DND-41 (cell line): Measurements from ENCODE around the gene TBC1D9.

Source experiments
- ATAC-seq: fragments of 200-7000 bp; cut with Tn5 transposase; 3 replicates; pipeline ENCODE4 v1.9.1; 2021; ENCODE audit warnings: low read depth; ENCODE audit not compliant: insufficient read depth
- DNase-seq: peaks from one replicate; pipeline ENCODE4 v3.0.0-alpha.2; 2020
- H2AFZ ChIP-seq: 2 replicates; pipeline ENCODE4 v1.6.0; 2012; ENCODE audit warnings: low read depth, low read length
- H3K27ac ChIP-seq: 2 replicates; pipeline ENCODE4 v1.5.1; 2012; ENCODE audit warnings: low read length, inconsistent platforms
- H3K27me3 ChIP-seq: fragments of 200-600 bp; sonication (generic); 2 replicates; pipeline ENCODE4 v1.6.0; 2012; ENCODE audit warnings: low read length, mild to moderate bottlenecking, inconsistent platforms; ENCODE audit not compliant: insufficient read depth, poor library complexity
- H3K36me3 ChIP-seq: 2 replicates; pipeline ENCODE4 v1.5.1; 2012; ENCODE audit warnings: low read length, inconsistent platforms; ENCODE audit not compliant: insufficient read depth
- H3K4me1 ChIP-seq: 2 replicates; pipeline ENCODE4 v1.5.1; 2012; ENCODE audit warnings: mild to moderate bottlenecking, low read length; ENCODE audit not compliant: insufficient read depth
- H3K4me2 ChIP-seq: 2 replicates; pipeline ENCODE4 v1.6.0; 2012; ENCODE audit warnings: mild to moderate bottlenecking, moderate library complexity, low read length, inconsistent platforms; ENCODE audit not compliant: insufficient read depth
- H3K4me3 ChIP-seq, 2 experiments: fragments of 200-600 bp in 1 of 2; shearing (Covaris generic) in 1 of 2; 2 replicates each; pipeline ENCODE4 v1.5.1; 2012 to 2016; ENCODE audit warnings: inconsistent platforms in 2 of 2, low read length in 2 of 2, mild to moderate bottlenecking in 2 of 2, low read depth in 1 of 2, moderate library complexity in 1 of 2
- H3K79me2 ChIP-seq: 2 replicates; pipeline ENCODE4 v1.6.0; 2012; ENCODE audit warnings: low read length, inconsistent platforms; ENCODE audit not compliant: insufficient read depth
- H3K9ac ChIP-seq: 2 replicates; pipeline ENCODE4 v1.6.0; 2012; ENCODE audit warnings: low read depth, mild to moderate bottlenecking, inconsistent platforms, low read length, moderate library complexity
- H3K9me3 ChIP-seq: 2 replicates; pipeline ENCODE4 v1.5.1; 2012; ENCODE audit warnings: low read length, moderate library complexity, mild to moderate bottlenecking, inconsistent platforms; ENCODE audit not compliant: insufficient read depth, severe bottlenecking
- H4K20me1 ChIP-seq: 2 replicates; pipeline ENCODE4 v1.6.0; 2012; ENCODE audit warnings: low read length; ENCODE audit not compliant: insufficient read depth
- CTCF ChIP-seq: IDR thresholded peaks from 2 replicates; pipeline ENCODE4 v1.5.1; 2012; ENCODE audit warnings: borderline replicate concordance, low read length, moderate library complexity, mild to moderate bottlenecking; ENCODE audit not compliant: poor library complexity, severe bottlenecking; ENCODE audit errors: extremely low read depth
- EZH2 ChIP-seq: IDR thresholded peaks from 3 replicates; pipeline ENCODE4 v1.6.1; 2012; ENCODE audit warnings: borderline replicate concordance, low read depth, mild to moderate bottlenecking, moderate library complexity, low read length, inconsistent platforms; ENCODE audit not compliant: severe bottlenecking

The TBC1D9 gene

GRCh38 chr4:140697709-140698560, 58.2 kb downstream of the TBC1D9 start:
- H3K27me3 ChIP-seq: peaks cover 8% of the 10 kb centered on the region

DNA sequence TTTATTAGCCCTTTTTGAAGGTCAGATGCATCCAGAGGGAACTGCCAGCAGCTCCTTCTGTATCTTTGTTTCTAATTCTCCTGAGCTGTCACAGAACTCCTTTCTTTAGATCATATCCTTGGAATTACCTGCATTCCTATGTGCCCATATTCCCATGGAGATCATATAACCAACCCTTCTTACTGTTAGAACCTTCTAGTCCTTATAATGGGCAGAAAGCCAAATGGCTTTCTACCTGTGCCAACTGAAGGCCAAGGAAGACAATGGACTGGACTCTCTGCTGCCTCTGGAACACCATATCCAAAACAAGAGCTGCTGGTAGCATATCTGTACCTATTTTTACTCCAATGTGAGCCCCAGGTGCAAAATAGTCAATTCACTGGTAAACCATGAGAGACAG, 60.7 kb downstream of the TBC1D9 start:
- Histone ChIP-seq H2AFZ (no peak overlapping the region), H3K4me1 (no peaks in the 10 kb centered on the region)

More at GRCh38 chr4:140697709-140698560, 58.2 kb downstream of the TBC1D9 start:
- Histone ChIP-seq H3K79me2 (no peaks in the 10 kb centered on the region), H3K4me1 (no peaks in the 10 kb centered on the region), H3K36me3 (no peaks in the 10 kb centered on the region), H3K4me2 (no peak overlapping the region), H2AFZ (no peak overlapping the region), H3K4me3 (no peak overlapping the region), H3K27ac (no peak overlapping the region), H4K20me1 (no peaks in the 10 kb centered on the region), H3K9me3 (no peaks in the 10 kb centered on the region), H3K9ac (no peak overlapping the region)
- TF ChIP-seq CTCF: no peak
- no peak for TF ChIP-seq EZH2
- ATAC-seq: no peak
- no peak for DNase-seq

DNA sequence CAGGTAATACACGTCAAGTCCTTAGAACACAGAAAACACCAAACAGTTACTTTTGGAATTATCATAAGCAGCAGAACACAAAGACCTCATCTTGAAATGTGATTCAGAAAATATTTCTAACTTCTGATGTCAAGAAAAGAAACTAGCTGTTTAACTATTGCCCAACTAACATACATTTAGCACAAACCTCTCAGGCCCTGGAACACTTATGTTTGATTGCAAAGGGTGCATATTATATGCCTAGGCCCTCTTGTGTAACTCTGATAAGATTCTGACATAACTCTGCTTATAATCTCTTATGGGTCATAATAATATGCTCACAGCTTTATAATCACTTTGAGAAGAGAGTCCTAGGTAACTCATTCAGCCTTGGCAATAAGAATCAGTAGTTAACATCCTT, 62.6 kb downstream of the TBC1D9 start:
- Histone ChIP-seq H3K36me3 (no peaks in the 10 kb centered on the region), H2AFZ (no peak overlapping the region), H3K27me3 (peaks cover 3% of the 10 kb centered on the region), H4K20me1 (no peaks in the 10 kb centered on the region), H3K4me1 (no peaks in the 10 kb centered on the region), H3K27ac (no peak overlapping the region), H3K9me3 (no peaks in the 10 kb centered on the region), H3K4me2 (no peak overlapping the region), H3K79me2 (no peaks in the 10 kb centered on the region), H3K9ac (no peak overlapping the region), H3K4me3 (no peak overlapping the region)
- DNase-seq (no peak), ATAC-seq (no peak)
- TF ChIP-seq EZH2 (no peak), CTCF (no peak)

More for the DNA sequence above, 60.7 kb downstream of the TBC1D9 start:
- no peak for ATAC-seq
- Histone ChIP-seq H4K20me1 (no peaks in the 10 kb centered on the region), H3K36me3 (no peaks in the 10 kb centered on the region), H3K27me3 (peaks cover 3% of the 10 kb centered on the region), H3K79me2 (no peaks in the 10 kb centered on the region), H3K9me3 (no peaks in the 10 kb centered on the region), H3K4me3 (no peak overlapping the region), H3K9ac (no peak overlapping the region), H3K27ac (no peak overlapping the region), H3K4me2 (no peak overlapping the region)
- DNase-seq: no peak
- TF ChIP-seq CTCF (no peak), EZH2 (no peak)
